GM23338 (cell line): ENCODE data around the gene CLOCK. TPM values are rescaled to one million over a fixed set of nuclear protein-coding genes. Genes with fewer than 3 reads are reported as not detected.
A peak's percentile ranks its signal among the peaks of the same experiment; 100 is the strongest.

ENCODE experiments used
- ATAC-seq: fragments of 200-7000 bp; cut with Tn5 transposase; 3 replicates; pipeline ENCODE4 v1.9.1; 2020
- DNase-seq: peaks from one replicate; pipeline ENCODE4 v3.0.0-alpha.2; 2015; ENCODE audit warnings: low spot score
- H2AFZ ChIP-seq: fragments of 200-600 bp; sonication (generic); 2 replicates; pipeline ENCODE4 v1.8.0; 2016; ENCODE audit warnings: antibody characterized with exemption, mild to moderate bottlenecking, moderate library complexity
- H3F3A ChIP-seq: fragments of 200-600 bp; sonication (generic); replicated peaks from 2 replicates; pipeline ENCODE4 v1.8.0; 2017; ENCODE audit warnings: antibody characterized with exemption, mixed run types, low read depth
- H3K27ac ChIP-seq: fragments of 200-600 bp; sonication (generic); 2 replicates; pipeline ENCODE4 v1.6.1; 2016; ENCODE audit warnings: low read depth
- H3K27me3 ChIP-seq: fragments of 200-600 bp; sonication (generic); 2 replicates; pipeline ENCODE4 v1.8.0; 2016; ENCODE audit warnings: mild to moderate bottlenecking, mixed run types, moderate library complexity; ENCODE audit not compliant: insufficient read depth
- H3K36me3 ChIP-seq: fragments of 200-600 bp; sonication (generic); 2 replicates; pipeline ENCODE4 v1.8.0; 2016; ENCODE audit warnings: mild to moderate bottlenecking; ENCODE audit not compliant: insufficient read depth
- H3K4me1 ChIP-seq: fragments of 200-600 bp; sonication (generic); 2 replicates; pipeline ENCODE4 v1.8.0; 2016; ENCODE audit warnings: mild to moderate bottlenecking, moderate library complexity; ENCODE audit not compliant: insufficient read depth
- H3K4me2 ChIP-seq: fragments of 200-600 bp; sonication (generic); 2 replicates; pipeline ENCODE4 v1.7.1; 2017; ENCODE audit warnings: mixed run types
- H3K4me3 ChIP-seq: fragments of 200-600 bp; sonication (generic); 2 replicates; pipeline ENCODE4 v1.6.1; 2016; ENCODE audit warnings: mixed run types
- H3K79me2 ChIP-seq: fragments of 200-600 bp; sonication (generic); replicated peaks from 2 replicates; pipeline ENCODE4 v1.8.0; 2017; ENCODE audit warnings: mild to moderate bottlenecking; ENCODE audit not compliant: insufficient read depth
- H3K9me2 ChIP-seq: fragments of 200-600 bp; sonication (generic); 2 replicates; pipeline ENCODE4 v1.8.0; 2017; ENCODE audit not compliant: insufficient read depth
- H4K20me1 ChIP-seq: fragments of 200-600 bp; sonication (generic); replicated peaks from 2 replicates; pipeline ENCODE4 v1.8.0; 2017; ENCODE audit warnings: mild to moderate bottlenecking; ENCODE audit not compliant: insufficient read depth
- H3K27ac Mint-ChIP-seq: 2 replicates; pipeline ENCODE4 v1.8.0; 2020; ENCODE audit warnings: inconsistent platforms, mild to moderate bottlenecking, moderate library complexity, mixed read lengths
- H3K27me3 Mint-ChIP-seq: 3 replicates; pipeline ENCODE4 v1.8.0; 2022; ENCODE audit warnings: low read depth, mild to moderate bottlenecking, moderate library complexity, mixed read lengths, inconsistent platforms; ENCODE audit not compliant: insufficient read depth, poor library complexity
- H3K36me3 Mint-ChIP-seq: 3 replicates; pipeline ENCODE4 v1.8.0; 2021; ENCODE audit warnings: low read depth, mild to moderate bottlenecking, inconsistent platforms, moderate library complexity, mixed read lengths
- H3K4me1 Mint-ChIP-seq: 3 replicates; pipeline ENCODE4 v1.8.0; 2020; ENCODE audit warnings: mild to moderate bottlenecking, inconsistent platforms, mixed read lengths
- H3K4me3 Mint-ChIP-seq: 3 replicates; pipeline ENCODE4 v1.8.0; 2021; ENCODE audit warnings: moderate library complexity, mild to moderate bottlenecking, inconsistent platforms, mixed read lengths
- H3K9me3 Mint-ChIP-seq: 3 replicates; pipeline ENCODE4 v1.8.0; 2020; ENCODE audit warnings: moderate library complexity, mild to moderate bottlenecking, inconsistent platforms, mixed read lengths
- CREB1 ChIP-seq: fragments of 250-450 bp; sonication (Bioruptor Pico); IDR thresholded peaks from 2 replicates; pipeline ENCODE4 v1.5.0; 2020; ENCODE audit warnings: low read depth, mild to moderate bottlenecking, moderate library complexity
- CTCF ChIP-seq, 2 experiments: fragments of 200-600 bp in 1 of 2; sonication (generic) in 1 of 2; conservative IDR thresholded peaks; 2 replicates each; pipeline versions ENCODE4 v1.5.1 to v1.6.1; 2016 to 2017; ENCODE audit warnings: antibody characterized with exemption in 2 of 2, low read depth in 2 of 2, mild to moderate bottlenecking in 2 of 2, moderate library complexity in 1 of 2
- EZH2phosphoT487 ChIP-seq: fragments of 200-600 bp; sonication (generic); IDR thresholded peaks from one replicate; pipeline ENCODE4 v1.8.1; 2018; ENCODE audit warnings: antibody characterized with exemption; ENCODE audit not compliant: unreplicated experiment
- JUNB ChIP-seq: IDR thresholded peaks from one replicate; pipeline ENCODE4 v1.6.1; 2016; ENCODE audit warnings: antibody characterized with exemption; ENCODE audit not compliant: unreplicated experiment
- NANOG ChIP-seq: IDR thresholded peaks from 2 replicates; pipeline ENCODE4 v1.6.1; 2016; ENCODE audit warnings: antibody characterized with exemption, borderline replicate concordance
- POLR2AphosphoS5 ChIP-seq: IDR thresholded peaks from 2 replicates; pipeline ENCODE4 v1.6.1; 2016; ENCODE audit warnings: antibody characterized with exemption, low read depth
- STAT1 ChIP-seq: IDR thresholded peaks from one replicate; pipeline ENCODE4 v1.6.1; 2016; ENCODE audit warnings: antibody characterized with exemption; ENCODE audit not compliant: unreplicated experiment
- ZNF114 ChIP-seq: fragments of 250-450 bp; sonication (Bioruptor Pico); IDR thresholded peaks from 2 replicates; pipeline ENCODE4 v1.5.0; 2020; ENCODE audit warnings: mild to moderate bottlenecking, moderate library complexity
- ZNF331 ChIP-seq: fragments of 250-450 bp; sonication (Bioruptor Pico); IDR thresholded peaks from 2 replicates; pipeline ENCODE4 v1.5.0; 2020; ENCODE audit warnings: low read depth, mild to moderate bottlenecking, moderate library complexity
- long read RNA-seq: library from polyadenylated mRNA; unstranded; transcript quantifications from one replicate; pipeline ENCODE4 v2.0.0, GENCODE V29; 2020; ENCODE audit not compliant: unreplicated experiment
- polyA plus RNA-seq: library from polyadenylated mRNA; unstranded; fragments of >200 nt; fragmentation: Nextera tagmentation; extraction: Ambion mirVana; gene quantifications from 2 replicates; pipeline ENCODE4 v1.2.1, GENCODE V29; 2016
- total RNA-seq: library from RNA; depleted of rRNA; stranded (reverse); fragments of >200 nt; shearing (Covaris generic); gene quantifications from 2 replicates; pipeline ENCODE4 v1.2.3, GENCODE V29; 2014; rRNA removed
- TF ChIP-seq, protein P1 (sequence below): IDR thresholded peaks from 2 replicates; pipeline ENCODE4 v1.6.1; 2016; ENCODE audit warnings: antibody characterized with exemption
- TF ChIP-seq, protein P2 (sequence below): fragments of 250-450 bp; sonication (Bioruptor Pico); IDR thresholded peaks from 2 replicates; pipeline ENCODE4 v1.5.0; 2020; ENCODE audit warnings: mild to moderate bottlenecking, moderate library complexity

CLOCK gene, protein sequence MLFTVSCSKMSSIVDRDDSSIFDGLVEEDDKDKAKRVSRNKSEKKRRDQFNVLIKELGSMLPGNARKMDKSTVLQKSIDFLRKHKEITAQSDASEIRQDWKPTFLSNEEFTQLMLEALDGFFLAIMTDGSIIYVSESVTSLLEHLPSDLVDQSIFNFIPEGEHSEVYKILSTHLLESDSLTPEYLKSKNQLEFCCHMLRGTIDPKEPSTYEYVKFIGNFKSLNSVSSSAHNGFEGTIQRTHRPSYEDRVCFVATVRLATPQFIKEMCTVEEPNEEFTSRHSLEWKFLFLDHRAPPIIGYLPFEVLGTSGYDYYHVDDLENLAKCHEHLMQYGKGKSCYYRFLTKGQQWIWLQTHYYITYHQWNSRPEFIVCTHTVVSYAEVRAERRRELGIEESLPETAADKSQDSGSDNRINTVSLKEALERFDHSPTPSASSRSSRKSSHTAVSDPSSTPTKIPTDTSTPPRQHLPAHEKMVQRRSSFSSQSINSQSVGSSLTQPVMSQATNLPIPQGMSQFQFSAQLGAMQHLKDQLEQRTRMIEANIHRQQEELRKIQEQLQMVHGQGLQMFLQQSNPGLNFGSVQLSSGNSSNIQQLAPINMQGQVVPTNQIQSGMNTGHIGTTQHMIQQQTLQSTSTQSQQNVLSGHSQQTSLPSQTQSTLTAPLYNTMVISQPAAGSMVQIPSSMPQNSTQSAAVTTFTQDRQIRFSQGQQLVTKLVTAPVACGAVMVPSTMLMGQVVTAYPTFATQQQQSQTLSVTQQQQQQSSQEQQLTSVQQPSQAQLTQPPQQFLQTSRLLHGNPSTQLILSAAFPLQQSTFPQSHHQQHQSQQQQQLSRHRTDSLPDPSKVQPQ
- total RNA-seq (22.0 and 28.8 TPM in 2 replicates), polyA plus RNA-seq (16.0 and 17.1 TPM in 2 replicates)
- long read RNA-seq, partial matches to known transcripts = 3 of 4 reads
- long read RNA-seq, other reads (novel, unspliced or antisense) = 0 of 4 reads

- Histone ChIP-seq H3K79me2 (peaks cover 35% of the 10 kb centered on the region), H3K27ac (peak within 1 kb of the TSS; percentile 98), H2AFZ (peak within 1 kb of the TSS; percentile 92; the same call in 1 of the 2 replicates), H4K20me1 (peaks cover 12% of the 10 kb centered on the region), H3K27me3 (no peaks in the 10 kb centered on the region), H3K4me3 (peak within 1 kb of the TSS; percentile 84), H3K4me2 (peak within 1 kb of the TSS; percentile 88), H3K4me1 (peaks cover 37% of the 10 kb centered on the region), H3K9me2 (no peaks in the 10 kb centered on the region), H3F3A (peaks cover 19% of the 10 kb centered on the region), H3K36me3 (no peaks in the 10 kb centered on the region)
- Mint-ChIP-seq H3K36me3 (0 out of 3 replicates have a peak, but pooled peaks cover 3% of the 10 kb centered on the region), H3K4me1 (peaks cover 48% of the 10 kb centered on the region), H3K9me3 (no peaks in the 10 kb centered on the region; the same call in 2 of the 3 replicates), H3K27me3 (peaks cover 6% of the 10 kb centered on the region), H3K27ac (peak within 1 kb of the TSS; percentile 92), H3K4me3 (peak within 1 kb of the TSS; percentile 95)
- ATAC-seq (peak; percentile 78), DNase-seq (peak; percentile 91)
- TF ChIP-seq EZH2phosphoT487 (no peak), CREB1 (CRISPR knock-in tag) (peak; percentile 48; the same call in 1 of the 2 replicates), STAT1 (no peak), POLR2AphosphoS5 (peak; percentile 63), NANOG (no peak), ZNF114 (no peak), JUNB (no peak), CTCF (conservative IDR thresholded peaks at IDR 0.05; ENCODE audit: low read depth in 2 of 2) (peak; percentile 41 to 50; a peak in 3 of 4 replicates), ZNF331 (CRISPR knock-in tag) (no peak)
- TF ChIP-seq, protein P1, sequence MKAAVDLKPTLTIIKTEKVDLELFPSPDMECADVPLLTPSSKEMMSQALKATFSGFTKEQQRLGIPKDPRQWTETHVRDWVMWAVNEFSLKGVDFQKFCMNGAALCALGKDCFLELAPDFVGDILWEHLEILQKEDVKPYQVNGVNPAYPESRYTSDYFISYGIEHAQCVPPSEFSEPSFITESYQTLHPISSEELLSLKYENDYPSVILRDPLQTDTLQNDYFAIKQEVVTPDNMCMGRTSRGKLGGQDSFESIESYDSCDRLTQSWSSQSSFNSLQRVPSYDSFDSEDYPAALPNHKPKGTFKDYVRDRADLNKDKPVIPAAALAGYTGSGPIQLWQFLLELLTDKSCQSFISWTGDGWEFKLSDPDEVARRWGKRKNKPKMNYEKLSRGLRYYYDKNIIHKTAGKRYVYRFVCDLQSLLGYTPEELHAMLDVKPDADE = no peak
- TF ChIP-seq, protein P2, sequence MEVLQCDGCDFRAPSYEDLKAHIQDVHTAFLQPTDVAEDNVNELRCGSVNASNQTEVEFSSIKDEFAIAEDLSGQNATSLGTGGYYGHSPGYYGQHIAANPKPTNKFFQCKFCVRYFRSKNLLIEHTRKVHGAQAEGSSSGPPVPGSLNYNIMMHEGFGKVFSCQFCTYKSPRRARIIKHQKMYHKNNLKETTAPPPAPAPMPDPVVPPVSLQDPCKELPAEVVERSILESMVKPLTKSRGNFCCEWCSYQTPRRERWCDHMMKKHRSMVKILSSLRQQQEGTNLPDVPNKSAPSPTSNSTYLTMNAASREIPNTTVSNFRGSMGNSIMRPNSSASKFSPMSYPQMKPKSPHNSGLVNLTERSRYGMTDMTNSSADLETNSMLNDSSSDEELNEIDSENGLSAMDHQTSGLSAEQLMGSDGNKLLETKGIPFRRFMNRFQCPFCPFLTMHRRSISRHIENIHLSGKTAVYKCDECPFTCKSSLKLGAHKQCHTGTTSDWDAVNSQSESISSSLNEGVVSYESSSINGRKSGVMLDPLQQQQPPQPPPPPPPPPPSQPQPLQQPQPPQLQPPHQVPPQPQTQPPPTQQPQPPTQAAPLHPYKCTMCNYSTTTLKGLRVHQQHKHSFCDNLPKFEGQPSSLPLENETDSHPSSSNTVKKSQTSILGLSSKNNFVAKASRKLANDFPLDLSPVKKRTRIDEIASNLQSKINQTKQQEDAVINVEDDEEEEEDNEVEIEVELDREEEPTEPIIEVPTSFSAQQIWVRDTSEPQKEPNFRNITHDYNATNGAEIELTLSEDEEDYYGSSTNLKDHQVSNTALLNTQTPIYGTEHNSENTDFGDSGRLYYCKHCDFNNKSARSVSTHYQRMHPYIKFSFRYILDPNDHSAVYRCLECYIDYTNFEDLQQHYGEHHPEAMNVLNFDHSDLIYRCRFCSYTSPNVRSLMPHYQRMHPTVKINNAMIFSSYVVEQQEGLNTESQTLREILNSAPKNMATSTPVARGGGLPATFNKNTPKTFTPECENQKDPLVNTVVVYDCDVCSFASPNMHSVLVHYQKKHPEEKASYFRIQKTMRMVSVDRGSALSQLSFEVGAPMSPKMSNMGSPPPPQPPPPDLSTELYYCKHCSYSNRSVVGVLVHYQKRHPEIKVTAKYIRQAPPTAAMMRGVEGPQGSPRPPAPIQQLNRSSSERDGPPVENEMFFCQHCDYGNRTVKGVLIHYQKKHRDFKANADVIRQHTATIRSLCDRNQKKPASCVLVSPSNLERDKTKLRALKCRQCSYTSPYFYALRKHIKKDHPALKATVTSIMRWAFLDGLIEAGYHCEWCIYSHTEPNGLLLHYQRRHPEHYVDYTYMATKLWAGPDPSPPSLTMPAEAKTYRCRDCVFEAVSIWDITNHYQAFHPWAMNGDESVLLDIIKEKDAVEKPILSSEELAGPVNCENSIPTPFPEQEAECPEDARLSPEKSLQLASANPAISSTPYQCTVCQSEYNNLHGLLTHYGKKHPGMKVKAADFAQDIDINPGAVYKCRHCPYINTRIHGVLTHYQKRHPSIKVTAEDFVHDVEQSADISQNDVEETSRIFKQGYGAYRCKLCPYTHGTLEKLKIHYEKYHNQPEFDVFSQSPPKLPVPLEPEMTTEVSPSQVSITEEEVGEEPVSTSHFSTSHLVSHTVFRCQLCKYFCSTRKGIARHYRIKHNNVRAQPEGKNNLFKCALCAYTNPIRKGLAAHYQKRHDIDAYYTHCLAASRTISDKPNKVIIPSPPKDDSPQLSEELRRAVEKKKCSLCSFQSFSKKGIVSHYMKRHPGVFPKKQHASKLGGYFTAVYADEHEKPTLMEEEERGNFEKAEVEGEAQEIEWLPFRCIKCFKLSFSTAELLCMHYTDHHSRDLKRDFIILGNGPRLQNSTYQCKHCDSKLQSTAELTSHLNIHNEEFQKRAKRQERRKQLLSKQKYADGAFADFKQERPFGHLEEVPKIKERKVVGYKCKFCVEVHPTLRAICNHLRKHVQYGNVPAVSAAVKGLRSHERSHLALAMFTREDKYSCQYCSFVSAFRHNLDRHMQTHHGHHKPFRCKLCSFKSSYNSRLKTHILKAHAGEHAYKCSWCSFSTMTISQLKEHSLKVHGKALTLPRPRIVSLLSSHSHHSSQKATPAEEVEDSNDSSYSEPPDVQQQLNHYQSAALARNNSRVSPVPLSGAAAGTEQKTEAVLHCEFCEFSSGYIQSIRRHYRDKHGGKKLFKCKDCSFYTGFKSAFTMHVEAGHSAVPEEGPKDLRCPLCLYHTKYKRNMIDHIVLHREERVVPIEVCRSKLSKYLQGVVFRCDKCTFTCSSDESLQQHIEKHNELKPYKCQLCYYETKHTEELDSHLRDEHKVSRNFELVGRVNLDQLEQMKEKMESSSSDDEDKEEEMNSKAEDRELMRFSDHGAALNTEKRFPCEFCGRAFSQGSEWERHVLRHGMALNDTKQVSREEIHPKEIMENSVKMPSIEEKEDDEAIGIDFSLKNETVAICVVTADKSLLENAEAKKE = no peak
Observed at GRCh38 chr4:55546756-55547465, at the start of gene CLOCK. Gene CLOCK, minus strand, starts transcription at chr4:55546909. Its CDS starts 64,124 bp downstream, at chr4:55482785.
